GM12873 (cell line): Measurements from ENCODE around the gene CRYL1.

Experiments used
- TF ChIP-seq, protein P1 (sequence below): IDR thresholded peaks from 2 replicates; pipeline ENCODE4 v1.5.1; 2012; ENCODE audit warnings: low read depth, mild to moderate bottlenecking, moderate library complexity, low read length, control low read depth; ENCODE audit not compliant: insufficient read depth; ENCODE audit errors: missing control alignments

Gene CRYL1

DNA sequence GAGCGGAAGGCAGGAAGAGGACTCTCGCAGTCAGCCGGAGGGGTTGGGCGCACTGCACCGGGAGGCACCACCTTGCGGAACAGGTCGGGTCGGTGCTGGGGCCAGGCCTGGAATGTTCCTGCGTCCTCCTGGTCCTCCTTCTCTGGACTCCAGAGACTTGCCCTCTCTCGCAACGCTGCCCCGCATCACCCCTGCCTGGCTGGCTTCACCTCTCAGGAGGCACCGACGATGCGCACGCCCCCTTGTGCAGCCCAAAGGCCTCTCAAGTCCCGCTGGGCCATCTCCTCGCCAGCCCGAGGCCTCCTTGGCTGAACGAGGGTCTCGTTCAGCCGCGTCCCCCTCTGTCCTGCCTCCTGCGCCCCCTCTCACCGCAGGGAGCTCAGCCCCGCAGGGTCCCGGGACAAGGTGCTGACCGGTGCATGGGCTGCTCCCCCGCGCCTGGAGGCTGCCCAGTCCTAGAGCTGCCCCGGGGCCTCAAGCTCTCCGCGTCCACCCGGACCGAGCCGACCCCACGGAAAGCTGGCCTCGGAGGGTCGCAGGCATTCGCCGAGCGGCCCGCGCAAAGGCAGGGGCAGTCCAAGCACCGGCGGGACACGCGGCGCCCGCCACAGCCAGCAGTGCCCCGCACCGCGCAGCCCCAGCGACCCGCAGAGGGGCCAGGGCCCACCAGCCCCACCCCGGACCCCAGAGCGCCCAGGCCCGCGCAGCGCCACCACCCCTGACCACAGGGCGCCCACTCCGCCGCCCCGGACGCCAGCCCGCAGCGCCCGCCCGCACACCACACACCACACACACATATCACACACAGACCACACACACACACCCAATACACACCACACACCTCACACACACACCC lies 133.8 kb downstream of the CRYL1 start:
- TF ChIP-seq, protein P1, sequence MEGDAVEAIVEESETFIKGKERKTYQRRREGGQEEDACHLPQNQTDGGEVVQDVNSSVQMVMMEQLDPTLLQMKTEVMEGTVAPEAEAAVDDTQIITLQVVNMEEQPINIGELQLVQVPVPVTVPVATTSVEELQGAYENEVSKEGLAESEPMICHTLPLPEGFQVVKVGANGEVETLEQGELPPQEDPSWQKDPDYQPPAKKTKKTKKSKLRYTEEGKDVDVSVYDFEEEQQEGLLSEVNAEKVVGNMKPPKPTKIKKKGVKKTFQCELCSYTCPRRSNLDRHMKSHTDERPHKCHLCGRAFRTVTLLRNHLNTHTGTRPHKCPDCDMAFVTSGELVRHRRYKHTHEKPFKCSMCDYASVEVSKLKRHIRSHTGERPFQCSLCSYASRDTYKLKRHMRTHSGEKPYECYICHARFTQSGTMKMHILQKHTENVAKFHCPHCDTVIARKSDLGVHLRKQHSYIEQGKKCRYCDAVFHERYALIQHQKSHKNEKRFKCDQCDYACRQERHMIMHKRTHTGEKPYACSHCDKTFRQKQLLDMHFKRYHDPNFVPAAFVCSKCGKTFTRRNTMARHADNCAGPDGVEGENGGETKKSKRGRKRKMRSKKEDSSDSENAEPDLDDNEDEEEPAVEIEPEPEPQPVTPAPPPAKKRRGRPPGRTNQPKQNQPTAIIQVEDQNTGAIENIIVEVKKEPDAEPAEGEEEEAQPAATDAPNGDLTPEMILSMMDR = no peak

DNA sequence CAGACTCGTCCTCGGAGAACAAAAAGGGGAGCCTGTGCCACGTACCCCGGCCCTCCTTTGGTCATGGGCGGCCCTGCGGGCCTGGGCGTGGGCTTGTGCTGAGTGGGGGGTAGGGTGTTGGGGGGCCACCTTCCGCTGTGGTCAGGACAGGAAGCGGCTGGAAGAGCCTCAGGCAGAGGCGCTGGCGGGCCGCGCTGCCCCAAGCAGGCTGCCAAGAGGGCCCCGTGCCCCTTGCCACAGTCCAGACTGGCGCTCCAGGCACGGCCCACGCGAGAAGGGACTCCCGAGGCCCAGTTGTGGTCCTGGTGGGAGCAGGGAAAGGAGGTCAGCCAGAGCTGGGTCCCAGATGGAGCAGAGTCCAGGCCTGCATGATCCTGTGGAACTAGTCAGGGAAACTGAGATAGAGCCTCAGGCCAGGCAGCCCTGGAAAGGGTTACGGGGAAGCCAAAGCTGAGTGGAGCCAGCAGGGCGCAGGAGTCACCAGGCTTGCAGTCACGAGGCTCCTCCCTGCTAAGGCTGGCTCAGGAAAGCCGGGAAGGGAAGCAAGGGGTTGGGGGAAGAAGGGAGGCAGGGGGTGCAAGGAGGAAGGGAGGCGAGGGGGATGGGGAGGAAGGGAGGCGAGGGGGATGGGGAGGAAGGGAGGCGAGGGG lies 135.0 kb downstream of the CRYL1 start:
- TF ChIP-seq, protein P1 = no peak

DNA sequence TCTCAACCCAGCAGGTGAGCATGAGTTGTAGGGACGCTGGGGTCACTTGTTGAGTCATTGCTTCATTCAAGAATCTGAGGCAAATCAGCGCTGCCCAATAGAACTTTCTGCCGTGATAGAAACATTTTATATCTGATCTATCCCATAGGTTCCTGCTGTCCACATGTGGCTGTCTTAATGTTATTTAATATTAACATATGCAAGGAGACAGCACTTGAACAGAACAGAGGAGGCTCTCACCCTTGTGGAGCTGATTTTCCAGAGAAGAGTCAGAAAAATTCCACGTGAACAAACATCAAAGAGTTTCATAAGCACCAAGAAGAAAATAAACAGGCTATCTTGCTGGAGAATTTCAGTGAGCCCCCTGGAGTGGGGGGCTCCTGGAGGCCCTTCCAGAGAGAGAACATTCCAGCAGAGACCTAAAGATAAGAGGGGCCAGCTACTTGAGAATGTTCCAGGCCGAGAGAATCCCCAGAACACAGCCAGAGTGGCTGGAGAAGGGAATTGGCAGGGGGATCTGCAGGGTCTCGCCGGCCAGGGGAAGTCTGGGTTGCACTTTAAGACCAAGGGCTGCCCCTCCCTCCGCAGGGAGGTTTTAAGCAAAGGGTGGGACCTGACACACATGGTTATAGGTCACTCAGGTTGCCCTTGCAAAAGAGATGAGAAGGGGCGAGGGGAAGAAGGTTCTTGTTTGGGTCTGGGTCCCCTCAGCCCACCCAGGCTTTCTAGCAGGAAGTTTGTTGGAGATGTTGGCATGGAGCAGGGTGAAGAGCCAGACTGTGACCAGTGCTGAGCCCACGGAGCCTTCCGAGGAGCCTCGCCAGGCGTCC lies 135.7 kb downstream of the CRYL1 start:
- TF ChIP-seq, protein P1 = no peak

DNA sequence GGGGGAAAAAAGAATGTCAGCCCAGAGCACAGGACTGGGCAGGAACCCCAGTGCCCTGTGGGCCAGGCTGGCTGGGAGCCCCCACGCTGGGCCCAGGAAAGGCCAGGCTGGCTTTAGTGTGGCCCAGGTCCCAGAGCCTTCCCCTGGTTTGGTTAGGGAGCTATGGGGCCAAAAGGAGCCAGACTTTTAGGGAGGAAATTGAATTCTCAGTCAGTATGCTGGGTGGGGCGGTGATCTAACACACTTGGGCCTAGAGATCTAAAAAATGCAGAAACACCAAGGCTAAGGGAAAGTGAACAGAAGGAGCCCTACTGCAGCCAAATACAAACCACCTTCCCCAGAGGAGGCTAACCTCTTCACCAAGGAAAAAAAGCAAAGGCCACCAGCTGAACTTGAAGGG lies 137.5 kb downstream of the CRYL1 start:
- TF ChIP-seq, protein P1 = no peak

DNA sequence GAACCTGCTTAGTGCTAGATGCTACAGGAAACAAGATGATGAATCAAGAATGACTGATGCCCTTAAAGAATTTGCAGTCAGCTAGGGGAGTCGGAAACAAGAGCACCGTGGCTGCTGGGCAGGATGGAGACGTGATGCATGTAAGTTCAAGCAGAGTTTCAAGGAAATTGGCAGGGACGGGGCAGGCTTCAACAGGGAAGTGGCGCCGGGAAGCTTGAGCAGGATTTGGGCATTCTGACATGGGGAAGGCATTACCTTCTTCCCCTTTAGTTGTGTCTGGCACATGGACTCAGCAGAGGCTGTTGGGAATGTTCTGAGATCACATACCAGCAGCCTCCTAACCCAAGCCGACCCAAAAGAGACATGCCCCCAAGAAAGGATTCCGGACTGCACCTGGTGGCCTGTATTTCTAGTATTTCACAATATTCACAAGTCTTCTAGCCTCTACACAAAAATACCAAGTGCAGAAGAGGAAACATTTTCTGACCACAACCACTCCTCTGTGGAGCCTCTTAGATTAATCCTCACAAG lies 138.2 kb downstream of the CRYL1 start:
- TF ChIP-seq, protein P1 = no peak

DNA sequence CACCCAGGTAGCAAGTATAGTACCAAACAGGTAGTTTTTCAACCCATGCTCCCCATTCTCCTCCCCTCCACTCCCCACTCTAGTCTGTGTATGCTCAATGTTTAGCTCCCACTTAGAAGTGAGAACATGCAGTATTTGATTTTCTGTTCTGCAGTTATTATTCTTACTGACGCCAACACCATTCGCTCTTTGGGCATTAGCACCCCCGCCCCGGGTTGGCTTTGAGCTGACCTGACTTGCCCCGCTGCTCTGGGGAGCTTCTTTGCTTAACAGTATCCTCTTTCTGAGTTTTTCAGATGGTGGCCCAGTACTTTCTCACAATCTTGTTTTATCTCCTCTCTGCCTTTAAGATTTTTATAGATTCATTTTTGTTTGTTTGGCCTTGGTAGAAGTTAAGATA lies 138.7 kb downstream of the CRYL1 start:
- TF ChIP-seq, protein P1 = no peak
